Left colon (tissue), 2 donors: Measurements from ENCODE around the gene TMSB4X. TPM values are rescaled to one million over a fixed set of nuclear protein-coding genes. Genes with fewer than 3 reads are reported as not detected.
"Not testable (repeated sequence)": the region's sequence is repeated elsewhere in the genome, so short reads cannot be mapped to it uniquely, and the experiment has no call there.

Source experiments
- ATAC-seq: fragments of 200-7000 bp; cut with Tn5 transposase; one replicate; pipeline ENCODE4 v1.9.1; 2020; ENCODE audit warnings: mild to moderate bottlenecking, moderate library complexity
- DNase-seq, 2 donors: peaks; one replicate each; pipeline ENCODE4 v3.0.0-alpha.2; 2020
- intact Hi-C, 2 donors: fragments of 100-400 bp; cut with DNase I in 1 of 2; cut with micrococcal nuclease in 1 of 2; formaldehyde crosslinking; loops; one replicate each; pipeline versions ENCODE4 v1.11.2 to v1.14.0; 2022; cut with DNase I, micrococcal nuclease
- total RNA-seq, 2 donors: library from RNA; stranded (reverse); fragmentation: NEBNext Ultra II Directional; extraction: Animal tissue kit (Norgen Biotek cat#: 25700); gene quantifications; one replicate each; pipeline ENCODE4 v1.2.1, GENCODE V29; 2021
- donor health status: DM: no; HTN: no; CAD: no.
- donor health status: DM: yes; HTN: yes; CAD: no.

Gene TMSB4X
- total RNA-seq, 2 donors from 2014 or later, result 4,840 to 5,007 TPM

DNA sequence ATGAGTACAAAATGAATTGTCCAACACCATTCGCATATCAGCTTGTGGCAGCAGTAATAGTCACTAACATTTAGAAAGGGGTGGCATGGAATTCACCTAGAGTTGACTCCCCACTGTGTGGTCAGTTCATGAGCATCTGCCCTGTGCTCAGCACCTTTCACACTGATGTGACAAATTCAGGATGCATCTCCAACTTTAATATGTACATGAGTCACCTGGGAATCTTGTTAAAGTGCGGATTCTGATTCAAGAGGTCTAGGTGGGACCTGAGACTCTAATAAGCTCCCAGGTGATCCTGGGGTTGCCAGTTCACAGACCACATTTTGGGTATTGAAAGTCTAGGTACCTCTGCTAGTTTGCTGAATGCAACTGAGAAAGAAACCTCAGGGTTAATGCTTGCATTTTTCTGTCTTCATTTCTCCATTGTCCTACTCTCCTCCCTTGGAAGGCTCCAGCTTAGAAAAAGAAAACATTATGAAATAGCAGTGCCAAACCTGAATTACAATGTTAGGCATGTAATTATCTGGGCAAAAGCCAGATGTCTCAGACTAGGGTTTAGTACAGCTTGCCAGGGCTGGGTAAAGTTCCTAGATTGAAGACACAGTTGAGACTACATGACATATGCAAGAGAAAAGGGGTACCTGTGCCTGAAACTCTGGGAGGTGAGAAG lies 32.7 kb downstream of the TMSB4X start:
- intact Hi-C loops, result no loop called here
- no peak for DNase-seq
- ATAC-seq, result peak; percentile 75

DNA sequence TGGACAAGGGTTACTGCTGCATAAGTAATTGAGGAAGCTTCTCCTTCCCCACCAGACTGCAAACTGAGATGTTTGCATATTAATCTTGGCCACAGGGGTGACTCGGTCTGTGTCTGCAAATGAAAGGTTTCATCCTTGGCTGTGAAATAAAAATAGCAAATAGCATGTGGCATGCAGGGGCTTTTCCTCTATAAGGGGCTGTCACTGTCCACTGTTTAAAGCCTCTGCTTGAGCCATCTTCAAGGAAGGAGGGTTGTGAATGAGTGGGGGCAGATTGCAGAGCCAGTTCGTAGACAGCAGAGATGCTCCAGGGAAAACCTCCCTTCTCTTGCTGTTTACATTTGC lies 33.3 kb downstream of the TMSB4X start:
- DNase-seq, result no peak
- no peak for ATAC-seq
- intact Hi-C loops, result no loop called here

DNA sequence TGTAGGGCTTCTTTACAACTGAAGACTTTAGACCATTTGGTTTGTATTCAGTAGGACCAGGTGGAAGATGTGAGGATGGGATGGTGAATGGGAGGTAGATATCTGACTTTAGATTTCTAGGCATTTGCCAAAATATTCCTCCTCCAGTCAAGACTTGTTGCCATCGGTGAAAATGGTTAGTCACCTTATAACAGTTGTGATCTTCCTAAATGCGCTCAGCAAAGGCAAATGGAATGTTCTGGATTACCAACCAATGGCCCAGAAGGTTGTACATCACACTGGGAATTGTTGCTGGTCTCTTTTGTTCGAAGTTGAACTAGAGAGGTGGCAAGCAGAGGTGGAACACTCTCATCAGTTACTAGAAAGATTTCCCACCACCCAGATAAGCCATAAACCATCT lies 33.9 kb downstream of the TMSB4X start:
- no peak for ATAC-seq
- no peak for DNase-seq
- intact Hi-C loops, result no loop called here

DNA sequence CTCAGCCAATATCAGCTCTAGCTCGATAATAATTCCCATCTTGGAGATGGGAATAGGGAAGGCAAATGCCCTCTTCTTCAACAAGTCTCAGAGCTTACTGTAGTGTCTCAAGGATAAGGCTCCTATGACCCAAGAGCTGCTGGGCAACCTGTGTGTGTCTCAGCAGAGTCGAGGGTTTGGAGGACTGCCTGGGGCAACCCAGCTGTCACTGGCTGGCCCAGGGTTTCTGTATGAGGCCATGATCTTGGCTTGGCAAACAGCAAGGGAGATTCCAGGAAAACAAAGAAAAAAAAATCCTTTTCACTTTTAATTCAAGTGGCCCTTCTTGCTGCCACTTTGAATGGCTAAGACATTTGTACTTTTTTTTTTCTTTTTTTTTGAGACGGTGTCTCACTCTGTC lies 34.4 kb downstream of the TMSB4X start:
- no peak for ATAC-seq
- DNase-seq, result no peak
- intact Hi-C loops, result no loop called here

DNA sequence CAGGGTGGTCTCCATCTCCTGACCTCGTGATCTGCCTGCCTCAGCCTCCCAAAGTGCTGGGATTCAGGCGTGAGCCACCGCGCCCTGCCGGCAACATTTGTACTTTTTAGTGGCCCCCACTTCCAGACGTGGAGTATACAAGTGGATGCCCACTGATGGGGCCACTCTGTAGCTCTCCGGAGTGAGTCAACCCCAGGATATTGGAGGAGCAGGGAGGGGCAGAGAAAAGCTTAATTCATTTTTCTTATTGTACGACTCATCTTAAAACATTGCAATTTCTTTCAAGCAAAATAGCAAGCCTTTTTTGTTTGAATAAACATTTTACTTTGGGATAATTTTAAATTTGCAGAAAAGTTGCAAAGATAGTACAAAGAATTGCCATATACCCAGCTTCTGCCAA lies 34.9 kb downstream of the TMSB4X start:
- intact Hi-C loops, result no loop called here
- no peak for ATAC-seq
- no peak for DNase-seq

DNA sequence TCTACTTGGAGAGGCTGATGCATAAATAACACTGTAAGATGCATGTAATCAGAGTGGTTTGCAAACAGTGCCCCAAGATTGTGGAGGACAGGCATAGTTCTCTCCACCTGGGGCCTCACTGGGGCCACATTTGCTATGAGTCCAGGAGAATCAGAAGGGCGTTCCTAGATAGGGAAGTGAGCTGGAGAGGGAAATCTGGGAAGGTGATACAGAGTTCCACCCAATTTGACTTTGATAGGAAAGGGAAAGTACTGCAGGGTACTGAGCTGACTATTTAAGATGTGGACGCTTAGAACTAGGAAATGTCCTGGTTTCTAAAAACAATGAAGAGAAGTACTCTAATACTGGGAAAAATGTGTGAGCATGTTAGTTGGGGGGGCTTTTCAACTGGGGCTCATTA lies 35.6 kb downstream of the TMSB4X start:
- DNase-seq (no peak), ATAC-seq (no peak)

DNA sequence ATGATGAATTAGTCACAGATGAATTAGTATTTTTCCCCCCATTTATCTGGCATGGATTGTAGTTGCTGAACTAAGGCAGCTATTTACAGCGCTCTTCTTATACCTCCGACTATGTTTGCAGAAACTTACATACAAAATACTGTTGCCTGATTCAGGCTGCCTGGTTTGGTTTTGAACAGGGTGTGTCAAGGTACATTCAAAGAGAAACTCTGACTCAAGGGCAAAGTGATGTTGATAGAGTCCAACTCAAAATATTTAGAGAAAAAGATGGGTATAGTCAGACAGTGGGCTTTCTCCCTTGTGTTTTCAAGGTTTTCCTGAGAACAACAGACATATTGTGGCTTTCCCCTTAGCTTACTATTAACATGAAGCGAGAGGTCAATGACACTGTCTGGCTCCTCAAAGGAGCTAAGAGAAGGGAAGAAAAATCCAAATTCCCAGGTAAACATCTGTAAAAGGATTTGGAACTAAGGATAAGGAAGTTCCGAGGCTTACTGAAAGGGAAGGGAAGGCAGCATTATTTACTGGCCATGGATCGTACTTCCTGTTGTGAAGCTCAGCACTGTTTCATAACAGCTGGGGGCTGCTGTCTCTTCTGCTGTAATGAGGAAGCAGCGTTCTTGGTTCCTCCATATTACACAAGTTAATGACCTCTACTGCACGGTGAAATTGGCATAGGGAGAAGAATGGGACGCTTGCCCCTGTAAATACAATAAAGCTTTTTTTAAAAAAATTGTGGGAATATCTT lies 38.6 kb downstream of the TMSB4X start:
- ATAC-seq (peak; percentile 91), DNase-seq (peak in 1 of 2 donors; percentile 57)

More for the DNA sequence above, 35.6 kb downstream of the TMSB4X start:
- intact Hi-C loops, result no loop called here

DNA sequence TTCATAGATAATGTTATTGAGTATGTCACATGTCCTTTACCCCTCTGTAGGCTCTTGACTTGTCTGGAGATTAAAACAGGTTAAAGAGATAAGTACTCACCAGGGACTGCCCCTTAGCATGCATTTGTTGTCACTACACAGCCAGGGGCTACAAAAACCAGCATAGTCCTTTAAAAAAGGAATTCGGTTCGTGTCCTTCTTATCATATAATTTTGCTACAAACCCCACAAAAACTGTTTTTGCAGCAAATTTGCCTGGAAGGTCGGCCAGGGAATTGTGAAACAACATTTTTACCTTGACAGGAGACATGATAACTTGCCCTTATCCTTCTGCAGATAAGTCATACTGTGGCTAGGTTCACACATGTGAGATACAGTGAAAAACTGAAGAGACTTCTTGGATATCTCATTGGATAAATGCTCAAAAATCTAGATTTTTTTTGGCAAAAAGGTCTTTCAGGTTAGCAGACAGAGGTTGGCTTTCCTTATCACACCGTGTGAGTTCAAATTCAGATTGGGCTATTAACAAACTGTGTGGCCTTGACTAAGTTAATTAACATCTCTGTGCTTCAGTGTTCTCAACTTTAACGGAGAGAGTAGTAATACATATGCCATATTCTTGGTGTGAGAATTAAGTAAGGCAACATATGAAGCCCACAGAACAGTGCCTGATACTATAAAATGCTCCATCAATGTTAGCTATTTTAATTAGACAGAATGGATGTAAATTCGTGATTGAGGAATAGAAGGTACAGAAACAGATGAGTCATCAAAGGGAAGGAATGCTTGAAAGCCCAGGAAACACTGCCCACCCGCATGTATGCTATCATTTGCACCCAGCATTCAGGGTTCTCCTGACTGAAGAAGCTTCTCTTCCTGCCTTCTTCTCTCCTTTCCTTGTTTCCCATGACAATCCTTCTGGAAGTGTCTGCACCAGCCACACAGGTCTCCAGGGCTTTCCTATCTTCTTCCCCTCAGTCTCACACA lies 39.5 kb downstream of the TMSB4X start:
- ATAC-seq (no peak), DNase-seq (no peak)
- intact Hi-C loops, result no loop called here

More for the DNA sequence above, 38.6 kb downstream of the TMSB4X start:
- intact Hi-C loops, result no loop called here

DNA sequence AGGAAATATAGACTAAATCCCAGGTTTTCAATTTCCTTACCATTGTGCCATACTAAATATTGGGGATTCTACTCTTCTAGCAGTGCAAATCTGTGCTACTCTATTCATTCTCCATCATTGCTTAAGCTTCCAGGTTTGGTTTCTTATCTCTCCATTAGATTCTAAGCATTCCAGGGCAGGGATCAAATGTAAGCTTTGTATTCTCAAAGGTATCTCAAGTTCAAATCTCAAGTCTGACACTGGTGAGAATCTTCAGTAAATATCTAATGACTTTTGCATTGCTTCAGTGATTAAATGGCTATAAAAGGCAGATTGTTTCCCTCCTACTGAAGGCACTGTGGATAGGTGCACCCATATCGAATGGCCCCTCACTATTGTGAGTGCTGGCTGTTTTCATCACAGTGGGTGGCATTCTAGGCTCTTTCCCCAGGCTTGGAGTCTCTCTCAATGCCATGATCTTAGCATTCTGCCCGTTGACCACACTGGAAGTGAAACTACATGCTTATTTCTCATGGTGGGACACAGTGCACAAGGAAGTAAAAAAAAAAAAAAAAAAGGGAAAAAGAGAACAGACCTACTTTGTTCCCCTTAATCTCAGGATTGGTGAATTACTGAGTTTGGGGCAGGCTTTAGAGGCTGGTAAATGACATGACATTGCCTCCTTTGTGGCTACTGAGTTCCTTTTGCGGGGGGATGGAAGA lies 40.8 kb downstream of the TMSB4X start:
- no peak for ATAC-seq
- intact Hi-C loops, result no loop called here

DNA sequence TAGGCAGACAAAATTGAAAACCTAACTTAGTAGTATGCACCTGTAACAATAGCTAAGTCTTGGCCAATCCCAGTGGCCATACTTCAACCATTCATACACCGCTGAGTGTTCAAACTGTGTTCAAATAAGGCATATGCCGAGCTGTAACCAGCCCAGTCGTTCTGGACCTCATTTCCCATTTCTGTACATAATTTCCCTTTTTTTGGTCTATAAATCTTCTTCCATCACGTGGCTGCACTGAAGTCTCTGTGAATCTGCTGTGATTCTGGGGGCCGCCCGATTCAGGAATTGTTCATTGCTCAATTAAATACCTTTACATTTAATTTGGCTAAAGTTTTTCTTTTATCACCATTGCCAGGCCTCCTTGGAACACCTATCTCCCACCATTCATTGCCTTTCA lies 41.8 kb downstream of the TMSB4X start:
- intact Hi-C loops, ATAC-seq, DNase-seq: not testable (repeated sequence)

More for the DNA sequence above, 40.8 kb downstream of the TMSB4X start:
- DNase-seq, result no peak

DNA sequence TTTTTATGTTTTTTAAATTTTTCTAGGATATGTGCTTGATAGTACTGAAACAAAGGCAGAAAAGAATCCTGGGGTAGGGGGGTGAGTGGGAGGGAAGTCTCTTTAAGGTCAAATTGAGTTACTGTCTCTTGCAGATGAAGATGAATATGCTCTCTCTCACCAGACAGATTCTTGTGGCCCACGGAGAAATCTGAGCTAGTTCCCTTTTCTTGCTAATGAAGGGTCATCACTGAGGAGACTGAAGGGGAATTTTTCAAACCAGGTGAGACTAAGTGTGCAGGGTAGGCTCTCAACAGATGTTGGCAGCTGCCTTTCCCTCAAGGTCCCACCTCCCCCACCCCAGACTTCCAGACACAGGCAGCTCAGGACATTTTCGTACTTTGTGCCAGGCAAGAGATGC lies 48.0 kb downstream of the TMSB4X start:
- intact Hi-C loops, result no loop called here
- DNase-seq (no peak), ATAC-seq (no peak)

DNA sequence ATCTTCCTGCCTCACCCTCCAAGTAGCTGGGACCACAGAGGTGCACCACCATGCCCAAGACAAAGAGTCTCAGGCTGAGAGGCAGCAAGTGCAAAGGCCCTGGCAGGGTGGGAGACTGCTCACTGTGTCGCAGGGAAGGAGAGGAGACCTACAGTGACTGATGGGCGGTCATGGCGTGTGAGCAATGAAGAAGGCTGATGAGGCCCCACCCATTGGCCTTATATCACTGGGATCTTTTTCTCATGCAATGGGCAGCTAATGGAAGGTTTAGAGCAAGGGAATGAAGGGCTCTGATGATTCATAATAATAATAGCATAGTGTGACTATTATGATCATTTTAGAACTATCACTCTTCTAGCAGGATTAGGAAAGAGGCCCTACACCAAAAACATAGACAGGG lies 48.7 kb downstream of the TMSB4X start:
- no peak for DNase-seq
- peak; percentile 20 for ATAC-seq
- intact Hi-C loops, result no loop called here

DNA sequence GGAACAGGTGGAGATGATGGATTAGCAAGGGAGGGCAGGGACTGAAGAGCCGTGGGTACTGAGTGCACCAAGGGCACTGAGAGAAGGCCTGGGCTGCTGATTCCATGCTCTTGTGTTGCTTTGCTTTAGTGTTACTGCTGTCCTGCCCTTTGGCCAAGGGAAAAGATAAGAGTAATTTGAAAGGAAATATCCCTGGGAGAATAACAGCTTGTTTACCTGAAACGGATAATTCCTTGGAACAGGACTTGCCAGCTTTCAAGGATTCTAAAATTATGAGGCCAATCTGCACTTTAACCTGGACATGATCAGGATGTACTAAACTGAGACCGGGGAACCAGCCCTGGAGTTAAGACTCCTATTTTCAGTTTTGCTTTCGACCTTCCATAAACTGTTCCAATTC lies 49.1 kb downstream of the TMSB4X start:
- DNase-seq (no peak), ATAC-seq (peak; percentile 90)
- intact Hi-C loops, result no loop called here

DNA sequence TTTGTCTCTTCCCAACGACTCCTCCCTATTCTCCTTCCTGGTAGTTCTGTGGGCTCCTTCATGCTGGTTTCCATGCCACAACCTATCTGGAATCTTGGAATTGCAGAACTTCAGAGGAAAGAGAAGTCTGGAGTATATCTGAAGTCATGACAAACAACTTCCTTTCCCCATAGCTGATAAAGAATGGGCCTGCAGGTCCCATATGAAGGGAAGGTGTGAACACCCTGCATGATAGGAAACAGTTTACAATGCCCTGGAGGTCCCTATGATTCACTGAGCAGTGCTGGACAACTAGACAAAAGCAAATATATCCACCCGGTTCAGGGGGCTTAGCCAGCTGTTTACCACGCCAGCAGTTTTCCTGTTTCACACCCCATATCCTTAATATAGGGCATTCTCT lies 50.1 kb downstream of the TMSB4X start:
- intact Hi-C loops, result no loop called here
- no peak for ATAC-seq
- DNase-seq, result no peak

Other genes starting within 250 kb of the TMSB4X start
- 10 to 100 TPM; 45.1 to 57.0 TPM for gene PRPS2, start 183.7 kb upstream of the TMSB4X start, total RNA-seq
- 1 to 10 TPM in 1 of 2 donors, under 1 TPM in 1; 0.27 to 2.0 TPM for gene TLR7, start 108.0 kb upstream of the TMSB4X start, total RNA-seq
- gene TLR8, start 68.5 kb upstream of the TMSB4X start, total RNA-seq, result 1 to 10 TPM in 1 of 2 donors, under 1 TPM in 1; 0.37 to 1.5 TPM
- under 1 TPM; 0.09 to 0.17 TPM for gene FAM9C, start 69.5 kb downstream of the TMSB4X start, total RNA-seq